Ovary (tissue), 9 donors: ENCODE results near the gene FNIP2. TPM values are rescaled to one million over a fixed set of nuclear protein-coding genes. Genes with fewer than 3 reads are reported as not detected.

ENCODE experiments used
- DNase-seq, 5 donors: peaks; one replicate each; pipeline ENCODE4 v3.0.0-alpha.2; 2019 to 2020
- H3K27ac ChIP-seq, 2 donors: fragments of 200-600 bp; one replicate each; pipeline versions ENCODE4 v1.5.1 to v1.8.0; 2019 to 2022
- H3K27me3 ChIP-seq: fragments of 200-600 bp; one replicate; pipeline ENCODE4 v1.8.0; 2022
- H3K36me3 ChIP-seq: fragments of 200-600 bp; sonication (generic); one replicate; pipeline ENCODE4 v1.5.1; 2019
- H3K4me1 ChIP-seq: one replicate; pipeline ENCODE4 v1.8.1; 2013; ENCODE audit warnings: mild to moderate bottlenecking, moderate library complexity; ENCODE audit not compliant: insufficient read depth
- H3K4me3 ChIP-seq: fragments of 200-600 bp; sonication (generic); one replicate; pipeline ENCODE4 v1.5.1; 2017
- H3K9me3 ChIP-seq, 2 donors: fragments of 200-600 bp in 1 of 2; sonication (generic) in 1 of 2; one replicate each; pipeline versions ENCODE4 v1.5.1 to v1.8.1; 2013 to 2019; ENCODE audit warnings: mild to moderate bottlenecking in 1 of 2, moderate library complexity in 1 of 2
- EP300 ChIP-seq: sonication (generic); formaldehyde crosslinking; IDR thresholded peaks from one replicate; pipeline ENCODE4 v1.6.1; 2017; ENCODE audit warnings: antibody characterized with exemption
- POLR2A ChIP-seq: fragments of 450-650 bp; IDR thresholded peaks from one replicate; pipeline ENCODE4 v1.6.1; 2017; ENCODE audit warnings: antibody characterized with exemption, mild to moderate bottlenecking, moderate library complexity
- WGBS, 3 donors: extraction: QIAGEN DNeasy Blood & Tissue Kit in 1 of 3; methylation state at CpG; one replicate each; pipeline versions ENCODE4 v1.1.5 to v1.1.7; 2013 to 2017; 5-methylcytosine and 5-hydroxymethylcytosine counted together
- intact Hi-C, 4 donors: fragments of 100-400 bp; cut with DNase I; formaldehyde crosslinking; loops; one replicate each; pipeline versions ENCODE4 v1.11.0 to v1.15.1; 2022 to 2023
- polyA plus RNA-seq, 2 donors: library from polyadenylated mRNA; stranded (reverse); fragments of 200-250 nt in 1 of 2; fragments of 350-450 nt in 1 of 2; fragmentation: Illumina TruSeq in 1 of 2; extraction: RNeasy Lipid Tissue Mini Kit (QIAGEN cat#74804) in 1 of 2; gene quantifications; one replicate each; pipeline ENCODE4 v1.2.3, GENCODE V29; 2013 to 2014
- total RNA-seq, 7 donors: library from RNA; depleted of rRNA in 2 of 7; stranded (reverse); fragments of >200 nt in 2 of 7; fragmentation: NEBNext Ultra II Directional in 3 of 7; extraction: Animal tissue kit (Norgen Biotek cat#: 25700) in 3 of 7; gene quantifications; one replicate each; pipeline versions ENCODE4 v1.1.0 to v1.2.4, GENCODE V29; 2016 to 2023
- TF ChIP-seq, protein P1 (sequence below), 3 donors: fragments of 450-650 bp in 2 of 3; fragments of 200-600 bp in 1 of 3; IDR thresholded peaks; one replicate each; pipeline versions ENCODE4 v1.5.1 to v1.8.0; 2016 to 2022; ENCODE audit warnings: antibody characterized with exemption in 3 of 3, mild to moderate bottlenecking in 1 of 3
- donor health status: DM: no; HTN: no; CAD: no; lungs with moderate emphysema.
- donor health status: DM: no; HTN: no; CAD: no.
- donor health status: Bipolar disorder and iron deficiency.
- donor health status: DM: yes; HTN: yes; CAD: no.
- donor health status: DM: no; HTN: no; CAD: no.
- donor health status: DM: yes; HTN: yes; CAD: no.

The FNIP2 gene
- total and polyA plus RNA-seq, 9 donors: 6.1 to 34.1 (median 20.4) TPM

DNA sequence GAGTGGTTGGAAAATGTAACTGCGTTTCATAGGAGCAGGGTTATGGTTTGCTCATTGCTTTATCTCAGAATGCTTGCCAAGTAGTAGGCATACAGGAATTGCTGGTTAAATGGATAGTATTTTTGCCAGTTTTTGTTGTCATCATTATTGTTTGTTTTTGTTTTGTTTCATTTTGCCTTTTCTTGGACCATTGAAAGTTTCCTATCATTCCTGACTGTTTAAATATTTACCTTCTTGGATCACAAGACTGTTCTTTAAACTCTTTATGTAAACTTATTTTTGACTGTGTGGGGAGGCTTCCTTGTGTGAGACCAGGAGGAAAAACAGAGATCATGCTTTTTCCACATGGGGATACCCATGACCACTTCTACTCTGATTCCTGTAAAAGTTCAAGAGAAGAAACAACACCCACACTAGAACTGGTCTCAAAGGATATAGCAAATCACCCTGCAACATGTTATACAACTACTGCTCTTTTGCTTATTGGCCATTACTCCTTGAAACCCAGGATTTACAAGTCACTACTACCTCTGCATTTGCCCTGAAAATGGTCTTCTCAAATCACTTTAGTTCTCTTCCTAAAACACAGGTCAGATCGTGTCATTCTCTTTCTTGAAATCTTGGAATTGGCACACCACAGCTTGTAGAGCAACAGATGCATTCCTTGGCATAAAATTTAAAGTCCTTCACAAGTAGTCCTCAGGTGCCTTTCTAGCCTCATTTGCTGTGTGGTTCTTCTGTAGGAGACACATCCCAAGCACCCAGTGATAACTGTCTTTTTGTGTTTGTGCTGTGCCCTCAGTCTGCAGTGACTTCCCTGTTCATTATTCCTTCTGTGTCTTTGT lies 51.3 kb downstream of the FNIP2 start:
- intact Hi-C loops: no loop called here
- no peak for DNase-seq
- Histone ChIP-seq H3K9me3 (no peaks in the 10 kb centered on the region), H3K36me3 (no peaks in the 10 kb centered on the region), H3K4me1 (peaks cover 2% of the 10 kb centered on the region), H3K27ac (no peak overlapping the region), H3K4me3 (no peak overlapping the region), H3K27me3 (no peaks in the 10 kb centered on the region)
- 74 to 78% (median 76%) methylated on average over 2 of the region's 2 CpGs for WGBS, 3 donors
- TF ChIP-seq, protein P1, sequence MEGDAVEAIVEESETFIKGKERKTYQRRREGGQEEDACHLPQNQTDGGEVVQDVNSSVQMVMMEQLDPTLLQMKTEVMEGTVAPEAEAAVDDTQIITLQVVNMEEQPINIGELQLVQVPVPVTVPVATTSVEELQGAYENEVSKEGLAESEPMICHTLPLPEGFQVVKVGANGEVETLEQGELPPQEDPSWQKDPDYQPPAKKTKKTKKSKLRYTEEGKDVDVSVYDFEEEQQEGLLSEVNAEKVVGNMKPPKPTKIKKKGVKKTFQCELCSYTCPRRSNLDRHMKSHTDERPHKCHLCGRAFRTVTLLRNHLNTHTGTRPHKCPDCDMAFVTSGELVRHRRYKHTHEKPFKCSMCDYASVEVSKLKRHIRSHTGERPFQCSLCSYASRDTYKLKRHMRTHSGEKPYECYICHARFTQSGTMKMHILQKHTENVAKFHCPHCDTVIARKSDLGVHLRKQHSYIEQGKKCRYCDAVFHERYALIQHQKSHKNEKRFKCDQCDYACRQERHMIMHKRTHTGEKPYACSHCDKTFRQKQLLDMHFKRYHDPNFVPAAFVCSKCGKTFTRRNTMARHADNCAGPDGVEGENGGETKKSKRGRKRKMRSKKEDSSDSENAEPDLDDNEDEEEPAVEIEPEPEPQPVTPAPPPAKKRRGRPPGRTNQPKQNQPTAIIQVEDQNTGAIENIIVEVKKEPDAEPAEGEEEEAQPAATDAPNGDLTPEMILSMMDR (IDR thresholded peaks at IDR 0.05): no peak
- TF ChIP-seq EP300 (no peak), POLR2A (no peak)

DNA sequence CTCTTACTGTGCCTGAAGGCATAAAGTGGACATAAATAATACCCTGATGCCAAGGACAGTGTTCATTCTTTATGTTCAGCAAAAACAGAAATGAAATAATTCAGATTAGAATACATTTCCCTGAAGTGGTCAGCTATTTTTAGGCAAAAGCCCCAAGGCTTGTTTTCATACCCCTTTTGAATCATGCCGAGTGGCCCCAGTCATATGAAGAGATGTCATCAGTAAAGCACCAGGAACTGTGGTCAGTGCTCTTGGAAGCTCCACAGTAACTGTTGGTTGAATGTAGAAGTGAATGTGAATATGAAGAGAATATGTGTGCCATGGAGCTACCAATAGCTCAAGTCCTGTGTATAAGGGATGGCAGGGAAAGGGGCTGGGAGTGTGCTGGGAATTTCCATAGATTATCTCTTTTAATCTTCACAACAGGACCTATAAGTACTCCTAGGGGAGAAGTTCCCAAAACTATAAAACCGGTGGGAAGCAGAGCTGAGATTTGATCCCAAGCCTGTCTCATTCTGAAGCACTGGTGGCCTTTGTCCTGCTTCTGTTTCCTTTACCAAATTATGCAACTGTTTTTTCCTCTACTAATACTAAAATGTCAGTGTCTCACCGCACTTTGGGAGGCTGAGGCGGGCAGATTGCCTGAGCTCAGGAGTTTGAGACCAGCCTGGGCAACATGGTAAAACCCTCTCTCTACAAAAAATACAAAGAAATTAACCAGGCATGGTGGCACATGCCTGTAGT lies 52.6 kb downstream of the FNIP2 start:
- TF ChIP-seq POLR2A (no peak), EP300 (no peak)
- TF ChIP-seq, protein P1 (IDR thresholded peaks at IDR 0.05): no peak
- WGBS, 3 donors: 84 to 86% (median 84%) methylated on average over 4 of the region's 4 CpGs
- H3K9me3 ChIP-seq: no peaks in the 10 kb centered on the region
- intact Hi-C loops: no loop called here
- peaks cover 2% of the 10 kb centered on the region for H3K4me1 ChIP-seq
- no peak overlapping the region for H3K27ac ChIP-seq
- H3K4me3 ChIP-seq: no peak overlapping the region
- H3K27me3 ChIP-seq: no peaks in the 10 kb centered on the region
- no peaks in the 10 kb centered on the region for H3K36me3 ChIP-seq
- DNase-seq: no peak

DNA sequence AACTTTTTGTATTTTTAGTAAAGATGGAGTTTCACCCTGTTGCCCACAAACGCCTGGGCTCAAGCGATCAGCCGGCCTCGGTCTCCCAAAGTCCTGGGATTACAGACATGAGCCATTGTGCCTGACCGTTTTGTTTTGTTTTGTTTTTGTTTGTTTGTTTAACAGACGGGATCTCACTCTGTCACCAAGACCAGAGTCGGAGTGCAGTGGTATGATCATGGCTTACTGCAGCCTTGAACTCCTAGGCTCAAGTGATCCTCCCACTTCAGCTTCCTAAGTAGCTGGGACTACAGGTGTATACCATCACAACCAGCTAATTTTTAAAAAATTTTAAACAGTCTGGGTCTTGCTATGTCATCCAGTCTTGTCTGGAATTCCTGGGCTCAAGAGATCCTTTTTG lies 53.5 kb downstream of the FNIP2 start:
- DNase-seq: no peak
- 75 to 79% (median 79%) methylated on average over 7 of the region's 7 CpGs for WGBS, 3 donors
- Histone ChIP-seq H3K9me3 (no peaks in the 10 kb centered on the region), H3K4me3 (no peak overlapping the region), H3K27me3 (no peaks in the 10 kb centered on the region), H3K36me3 (no peaks in the 10 kb centered on the region), H3K27ac (no peak overlapping the region), H3K4me1 (peaks cover 2% of the 10 kb centered on the region)
- TF ChIP-seq EP300 (no peak), POLR2A (no peak)
- TF ChIP-seq, protein P1 (IDR thresholded peaks at IDR 0.05): no peak
- intact Hi-C loops: no loop called here

DNA sequence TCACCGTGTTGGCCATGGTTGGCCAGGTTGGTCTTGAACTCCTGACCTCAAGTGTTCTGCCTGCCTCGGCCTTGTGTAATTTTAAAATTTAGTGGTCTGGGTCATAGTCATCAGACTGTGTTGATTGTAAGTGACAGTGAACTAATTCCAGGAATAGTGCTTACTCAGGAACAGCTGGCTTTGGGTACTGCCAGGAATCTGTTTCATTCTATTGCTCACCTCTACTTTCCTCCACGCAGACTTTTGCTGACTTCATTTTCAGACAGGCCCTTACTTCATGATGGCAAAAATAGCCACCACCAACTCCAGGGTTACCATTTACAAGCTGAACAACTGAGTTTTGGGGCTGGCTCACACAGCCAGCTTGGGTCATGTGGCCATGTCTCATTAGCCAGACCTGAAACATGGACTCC lies 54.6 kb downstream of the FNIP2 start:
- H3K9me3 ChIP-seq: no peaks in the 10 kb centered on the region
- WGBS, 3 donors: 83 to 97% (median 90%) methylated on average over 3 of the region's 3 CpGs
- no peaks in the 10 kb centered on the region for H3K27me3 ChIP-seq
- H3K4me3 ChIP-seq: no peak overlapping the region
- H3K27ac ChIP-seq: no peak overlapping the region
- no peaks in the 10 kb centered on the region for H3K36me3 ChIP-seq
- DNase-seq: no peak
- TF ChIP-seq, protein P1 (IDR thresholded peaks at IDR 0.05): no peak
- no peak for TF ChIP-seq POLR2A
- TF ChIP-seq EP300: no peak
- peaks cover 2% of the 10 kb centered on the region for H3K4me1 ChIP-seq
- intact Hi-C loops: no loop called here
